Measurements from ENCODE around the gene EPHA3. TPM values are rescaled to one million over a fixed set of nuclear protein-coding genes. Genes with fewer than 3 reads are reported as not detected.

The EPHA3 gene
- total RNA-seq, 2 experiments from 2014 or later, result 0.12 to 0.20 TPM

- no peak overlapping the region for H3K27ac Mint-ChIP-seq
- no peak overlapping the region for H3K4me3 Mint-ChIP-seq
- peaks cover 32% of the 10 kb centered on the region for H3K27me3 Mint-ChIP-seq
- no peak for DNase-seq
- H3K4me1 Mint-ChIP-seq, result peaks cover 4% of the 10 kb centered on the region
- no peaks in the 10 kb centered on the region for H3K9me3 Mint-ChIP-seq
- no peaks in the 10 kb centered on the region for H3K36me3 Mint-ChIP-seq
These were observed 5.9 kb downstream of the EPHA3 start for GRCh38 chr3:89113344-89113743.

- Mint-ChIP-seq H3K9me3 (no peaks in the 10 kb centered on the region), H3K27me3 (peaks cover 31% of the 10 kb centered on the region), H3K4me1 (peaks cover 4% of the 10 kb centered on the region), H3K36me3 (no peaks in the 10 kb centered on the region), H3K4me3 (peak overlapping the region; percentile 42), H3K27ac (no peak overlapping the region)
- DNase-seq, result peak; percentile 30
These were observed 6.7 kb downstream of the EPHA3 start for GRCh38 chr3:89113893-89114840.

GRCh38 chr3:89114841-89115223, 7.4 kb downstream of the EPHA3 start:
- DNase-seq, result no peak
- H3K27ac Mint-ChIP-seq, result no peak overlapping the region

GRCh38 chr3:89116476-89116875, 9.1 kb downstream of the EPHA3 start:
- no peaks in the 10 kb centered on the region for H3K36me3 Mint-ChIP-seq
- H3K27me3 Mint-ChIP-seq, result peaks cover 28% of the 10 kb centered on the region
- no peak overlapping the region for H3K27ac Mint-ChIP-seq
- no peak overlapping the region for H3K4me3 Mint-ChIP-seq
- no peaks in the 10 kb centered on the region for H3K9me3 Mint-ChIP-seq
- no peak for DNase-seq
- peaks cover 4% of the 10 kb centered on the region for H3K4me1 Mint-ChIP-seq

More at GRCh38 chr3:89114841-89115223, 7.4 kb downstream of the EPHA3 start:
- Mint-ChIP-seq H3K27me3 (peaks cover 29% of the 10 kb centered on the region), H3K4me3 (no peak overlapping the region), H3K9me3 (no peaks in the 10 kb centered on the region), H3K36me3 (no peaks in the 10 kb centered on the region), H3K4me1 (peaks cover 4% of the 10 kb centered on the region)

- Mint-ChIP-seq H3K27ac (no peak overlapping the region), H3K4me1 (no peaks in the 10 kb centered on the region), H3K4me3 (no peak overlapping the region), H3K9me3 (peaks cover 4% of the 10 kb centered on the region), H3K36me3 (no peaks in the 10 kb centered on the region), H3K27me3 (no peaks in the 10 kb centered on the region)
- DNase-seq, result no peak
These were observed 30.6 kb downstream of the EPHA3 start for GRCh38 chr3:89138048-89138447.

- no peaks in the 10 kb centered on the region for H3K36me3 Mint-ChIP-seq
- no peak overlapping the region for H3K27ac Mint-ChIP-seq
- no peak for DNase-seq
- no peak overlapping the region for H3K4me3 Mint-ChIP-seq
- H3K9me3 Mint-ChIP-seq, result peaks cover 3% of the 10 kb centered on the region
- H3K4me1 Mint-ChIP-seq, result no peaks in the 10 kb centered on the region
- no peaks in the 10 kb centered on the region for H3K27me3 Mint-ChIP-seq
These were observed 32.4 kb downstream of the EPHA3 start for GRCh38 chr3:89139870-89140269.

GRCh38 chr3:89144080-89144479, 36.7 kb downstream of the EPHA3 start:
- H3K4me3 Mint-ChIP-seq, result no peak overlapping the region
- DNase-seq, result no peak
- peaks cover 1% of the 10 kb centered on the region for H3K9me3 Mint-ChIP-seq
- no peaks in the 10 kb centered on the region for H3K36me3 Mint-ChIP-seq
- no peaks in the 10 kb centered on the region for H3K27me3 Mint-ChIP-seq
- no peak overlapping the region for H3K27ac Mint-ChIP-seq
- H3K4me1 Mint-ChIP-seq, result no peaks in the 10 kb centered on the region

GRCh38 chr3:89145995-89146394, 38.6 kb downstream of the EPHA3 start:
- no peak for DNase-seq
- H3K4me1 Mint-ChIP-seq, result no peaks in the 10 kb centered on the region
- H3K36me3 Mint-ChIP-seq, result no peaks in the 10 kb centered on the region
- peaks cover 1% of the 10 kb centered on the region for H3K9me3 Mint-ChIP-seq
- no peak overlapping the region for H3K27ac Mint-ChIP-seq
- no peak overlapping the region for H3K4me3 Mint-ChIP-seq
- no peaks in the 10 kb centered on the region for H3K27me3 Mint-ChIP-seq

GRCh38 chr3:89154416-89154815, 47.0 kb downstream of the EPHA3 start:
- H3K9me3 Mint-ChIP-seq, result no peaks in the 10 kb centered on the region
- no peak overlapping the region for H3K4me3 Mint-ChIP-seq
- DNase-seq, result no peak
- H3K27me3 Mint-ChIP-seq, result no peaks in the 10 kb centered on the region
- H3K27ac Mint-ChIP-seq, result no peak overlapping the region
- H3K4me1 Mint-ChIP-seq, result no peaks in the 10 kb centered on the region
- H3K36me3 Mint-ChIP-seq, result no peaks in the 10 kb centered on the region

- no peaks in the 10 kb centered on the region for H3K9me3 Mint-ChIP-seq
- no peak overlapping the region for H3K4me3 Mint-ChIP-seq
- H3K36me3 Mint-ChIP-seq, result no peaks in the 10 kb centered on the region
- H3K27ac Mint-ChIP-seq, result no peak overlapping the region
- no peaks in the 10 kb centered on the region for H3K27me3 Mint-ChIP-seq
- H3K4me1 Mint-ChIP-seq, result no peaks in the 10 kb centered on the region
- DNase-seq, result no peak
These were observed 48.4 kb downstream of the EPHA3 start for GRCh38 chr3:89155811-89156210.

- no peak for DNase-seq
- Mint-ChIP-seq H3K27ac (no peak overlapping the region), H3K27me3 (no peaks in the 10 kb centered on the region), H3K4me1 (no peaks in the 10 kb centered on the region), H3K4me3 (no peak overlapping the region), H3K9me3 (no peaks in the 10 kb centered on the region), H3K36me3 (no peaks in the 10 kb centered on the region)
These were observed 50.2 kb downstream of the EPHA3 start for GRCh38 chr3:89157575-89157974.

GRCh38 chr3:89159605-89160004, 52.2 kb downstream of the EPHA3 start:
- Mint-ChIP-seq H3K9me3 (no peaks in the 10 kb centered on the region), H3K27ac (no peak overlapping the region), H3K4me1 (no peaks in the 10 kb centered on the region), H3K4me3 (no peak overlapping the region), H3K27me3 (no peaks in the 10 kb centered on the region), H3K36me3 (no peaks in the 10 kb centered on the region)
- DNase-seq, result no peak

GRCh38 chr3:89164774-89165173, 57.4 kb downstream of the EPHA3 start:
- Mint-ChIP-seq H3K27me3 (no peaks in the 10 kb centered on the region), H3K4me1 (no peaks in the 10 kb centered on the region), H3K27ac (no peak overlapping the region), H3K9me3 (no peaks in the 10 kb centered on the region), H3K4me3 (no peak overlapping the region), H3K36me3 (no peaks in the 10 kb centered on the region)
- DNase-seq, result no peak

GRCh38 chr3:89165636-89166263, 58.3 kb downstream of the EPHA3 start:
- DNase-seq, result no peak
- no peaks in the 10 kb centered on the region for H3K36me3 Mint-ChIP-seq
- H3K4me3 Mint-ChIP-seq, result no peak overlapping the region
- H3K9me3 Mint-ChIP-seq, result no peaks in the 10 kb centered on the region
- no peak overlapping the region for H3K27ac Mint-ChIP-seq
- H3K4me1 Mint-ChIP-seq, result no peaks in the 10 kb centered on the region
- no peaks in the 10 kb centered on the region for H3K27me3 Mint-ChIP-seq

GRCh38 chr3:89171687-89172545, 64.5 kb downstream of the EPHA3 start:
- H3K36me3 Mint-ChIP-seq, result no peaks in the 10 kb centered on the region
- DNase-seq, result no peak
- H3K4me1 Mint-ChIP-seq, result no peaks in the 10 kb centered on the region
- no peaks in the 10 kb centered on the region for H3K27me3 Mint-ChIP-seq
- H3K9me3 Mint-ChIP-seq, result no peaks in the 10 kb centered on the region
- H3K27ac Mint-ChIP-seq, result no peak overlapping the region
- H3K4me3 Mint-ChIP-seq, result no peak overlapping the region

All from activated naive CD8-positive, alpha-beta T cell treated with anti-CD3 and anti-CD28 coated beads for 36 hours (primary cell).